Inflammatory macrophage treated with lipopolysaccharide for 4 hours (primary cell): Measurements from ENCODE around the gene GATAD2B.

Source experiments
- DNase-seq: peaks from one replicate; pipeline ENCODE4 v3.0.0-alpha.2; 2020

The GATAD2B gene

GRCh38 chr1:153827168-153827964 is 95.4 kb downstream of the GATAD2B start:
- no peak for DNase-seq

GRCh38 chr1:153818876-153819275 is 103.9 kb downstream of the GATAD2B start:
- no peak for DNase-seq

DNA sequence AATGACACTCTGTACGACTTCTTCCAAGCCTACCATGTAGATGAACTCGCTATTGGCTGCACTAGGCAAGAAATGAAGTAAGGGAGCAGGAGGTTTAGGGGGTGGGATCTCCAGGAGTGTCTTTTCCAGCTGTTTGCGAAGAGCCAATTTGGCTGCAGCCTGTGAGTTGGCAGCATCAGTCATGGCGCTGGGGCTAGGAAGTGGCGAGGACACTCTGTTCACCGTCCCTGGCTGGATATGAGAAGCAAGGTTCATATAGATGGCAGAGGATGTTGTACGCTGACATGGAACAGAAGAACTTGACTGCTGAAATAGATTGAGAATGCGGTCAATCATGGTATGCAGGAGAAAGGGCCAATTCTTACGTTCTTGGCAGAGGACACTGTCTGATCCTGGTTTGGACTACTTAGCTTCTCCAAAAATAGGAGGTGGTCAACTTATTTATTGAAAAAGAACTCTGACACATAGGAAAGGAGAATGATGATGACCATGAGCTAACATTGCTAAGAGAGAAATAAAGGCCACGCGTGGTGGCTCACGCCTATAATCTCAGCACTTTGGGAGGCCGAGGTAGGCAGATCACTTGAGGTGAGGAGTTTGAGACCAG is 106.4 kb downstream of the GATAD2B start:
- DNase-seq = no peak

GRCh38 chr1:153805886-153806719 is 116.7 kb downstream of the GATAD2B start:
- peak; percentile 48 for DNase-seq

GRCh38 chr1:153805042-153805745 is 117.6 kb downstream of the GATAD2B start:
- peak; percentile 98 for DNase-seq

DNA sequence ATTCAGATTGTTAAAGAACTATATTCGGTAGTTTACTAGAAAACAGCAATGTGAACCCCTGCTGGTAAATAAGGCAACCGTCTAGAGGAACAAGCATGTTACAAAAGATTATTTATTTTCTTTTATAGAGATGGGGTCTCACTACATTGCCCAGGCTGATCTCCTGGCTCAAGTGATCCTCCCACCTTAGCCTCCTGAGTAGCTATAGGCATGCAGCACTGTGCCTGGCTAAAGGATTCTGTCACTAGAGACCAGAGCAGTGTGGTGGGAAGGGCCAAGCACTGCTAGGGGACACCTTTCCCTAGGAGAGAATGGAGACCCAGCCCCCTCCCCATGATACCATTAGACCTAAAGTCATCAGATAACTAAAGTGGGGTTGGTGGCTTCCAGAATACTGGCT is 118.7 kb downstream of the GATAD2B start:
- DNase-seq = no peak

DNA sequence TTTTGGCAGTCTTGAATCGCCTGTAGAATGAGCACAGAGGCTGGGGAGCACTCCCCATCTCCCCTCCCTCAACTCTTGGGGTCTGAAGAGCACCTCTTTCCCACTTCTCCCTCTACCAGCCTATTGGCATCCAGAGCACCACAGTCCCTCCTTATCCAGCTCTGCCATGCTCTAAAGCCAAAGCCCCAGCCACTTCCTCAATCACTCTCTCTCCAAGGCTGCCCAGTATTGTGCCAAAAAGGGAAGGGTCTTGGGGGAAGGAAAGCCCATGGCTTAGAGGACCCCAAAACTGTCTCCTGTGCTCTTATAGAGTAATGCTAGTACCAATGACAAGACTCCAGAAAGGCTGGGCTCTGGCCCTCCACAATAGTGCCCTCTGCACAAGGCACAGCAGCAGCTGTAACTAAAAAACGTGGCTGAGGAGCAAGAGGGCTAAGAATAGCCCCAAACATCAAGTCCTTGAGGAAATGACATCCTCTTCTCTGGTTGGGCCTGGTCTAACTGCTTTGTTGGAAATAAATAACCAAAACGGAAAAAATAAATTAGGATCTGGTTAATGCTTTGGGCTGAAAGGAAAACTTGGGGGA is 119.2 kb downstream of the GATAD2B start:
- DNase-seq = no peak

GRCh38 chr1:153801786-153802697 is 120.7 kb downstream of the GATAD2B start:
- DNase-seq = no peak

GRCh38 chr1:153801028-153801625 is 121.6 kb downstream of the GATAD2B start:
- DNase-seq = no peak

DNA sequence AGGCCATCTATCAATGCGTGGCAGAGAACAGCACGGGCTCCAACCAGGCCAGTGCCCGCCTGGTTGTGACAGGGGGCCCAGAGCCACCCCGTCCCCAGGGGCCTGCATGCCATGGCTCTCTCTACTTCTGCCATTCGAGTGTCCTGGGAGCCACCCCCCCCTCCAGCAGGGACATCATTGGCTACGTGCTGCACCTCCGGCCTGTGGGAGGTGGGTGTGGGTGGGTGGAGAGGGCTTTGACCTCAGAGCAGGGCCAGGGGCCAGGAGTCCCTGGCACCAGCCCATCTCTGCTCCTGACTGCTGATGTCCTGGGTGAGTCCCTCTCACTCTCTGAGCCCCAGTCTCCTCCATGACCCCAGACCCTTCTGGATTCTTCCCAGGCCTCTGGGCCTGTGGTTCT is 122.3 kb downstream of the GATAD2B start:
- no peak for DNase-seq

DNA sequence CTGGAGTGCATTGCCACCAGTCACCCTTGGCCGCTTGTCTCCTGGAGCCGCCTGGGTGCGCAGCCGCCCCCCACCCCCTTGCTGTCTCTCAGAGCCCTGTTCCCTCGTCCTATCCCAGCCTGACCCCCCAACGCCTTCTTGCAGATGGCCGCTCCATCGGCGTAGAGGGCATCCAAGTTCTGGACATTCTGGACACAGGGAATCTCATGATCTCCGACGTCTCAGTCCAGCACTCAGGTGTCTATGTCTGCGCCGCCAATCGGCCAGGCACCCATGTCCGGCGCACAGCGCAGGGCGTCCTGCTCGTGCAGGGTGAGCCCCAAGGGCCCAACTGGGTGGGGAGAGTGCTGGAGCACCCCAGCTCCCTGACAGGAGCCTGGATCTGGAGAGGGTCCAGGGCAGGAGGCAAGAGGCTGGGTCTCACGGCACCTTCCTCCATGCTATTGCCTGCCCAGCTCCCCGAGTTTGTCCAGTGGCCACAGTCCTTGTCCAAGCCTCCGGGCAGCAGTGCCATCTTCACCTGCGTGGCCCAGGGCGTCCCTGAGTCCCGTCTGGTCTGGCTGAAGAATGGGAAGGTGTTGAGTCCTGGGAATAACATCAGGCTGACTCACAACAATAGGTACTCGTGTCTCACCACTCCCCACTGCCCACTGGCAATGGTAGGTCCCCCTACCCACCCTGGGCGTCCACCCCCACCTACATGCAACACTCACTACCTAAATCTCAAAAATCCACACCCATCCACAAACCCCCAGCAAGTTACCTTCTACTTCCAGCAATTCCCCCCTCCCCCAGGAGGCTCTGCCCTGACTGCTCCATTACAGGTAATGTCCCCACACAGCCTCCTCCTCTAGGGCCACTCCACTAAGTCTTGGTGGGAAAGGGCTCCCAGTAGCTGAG is 123.0 kb downstream of the GATAD2B start:
- DNase-seq = no peak

DNA sequence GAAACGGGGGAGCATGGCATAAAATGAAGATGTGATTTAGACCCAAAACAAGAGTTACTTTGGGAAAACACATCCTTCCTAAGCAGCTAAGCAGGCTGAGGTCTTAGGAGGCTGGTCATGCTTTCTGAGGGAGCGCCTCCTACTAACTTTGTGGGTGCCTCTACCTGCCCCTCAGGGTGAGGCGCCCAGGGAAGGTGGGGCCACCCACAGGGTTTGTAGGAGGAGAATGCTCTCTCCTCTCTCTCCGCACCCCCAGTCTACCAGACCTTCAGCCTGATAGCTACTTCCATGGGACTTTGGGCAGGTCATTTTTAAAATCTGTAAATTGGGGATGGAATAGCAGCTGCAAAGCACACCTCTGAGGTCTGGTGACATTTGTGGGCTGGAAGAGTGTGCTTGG is 123.8 kb downstream of the GATAD2B start:
- no peak for DNase-seq

DNA sequence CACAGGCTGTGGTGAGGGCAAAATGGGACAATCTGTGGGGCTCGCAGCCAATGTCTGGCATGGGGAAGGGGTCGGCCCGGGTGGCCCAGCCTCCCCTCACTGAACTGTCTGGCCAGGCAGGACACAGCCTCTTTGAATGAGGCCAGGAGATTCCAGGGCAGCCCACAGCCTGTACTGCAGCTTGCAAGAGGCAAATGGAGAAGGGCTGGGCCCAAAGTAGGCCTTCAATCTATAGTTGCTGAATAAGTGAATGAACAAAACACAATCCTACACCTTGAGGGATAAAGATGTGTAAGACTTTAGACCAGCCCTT is 124.3 kb downstream of the GATAD2B start:
- no peak for DNase-seq

GRCh38 chr1:153796786-153797659 is 125.7 kb downstream of the GATAD2B start:
- DNase-seq = peak; percentile 62

- DNase-seq = no peak
Observed at GRCh38 chr1:153795934-153796785, 126.6 kb downstream of the GATAD2B start.

DNA sequence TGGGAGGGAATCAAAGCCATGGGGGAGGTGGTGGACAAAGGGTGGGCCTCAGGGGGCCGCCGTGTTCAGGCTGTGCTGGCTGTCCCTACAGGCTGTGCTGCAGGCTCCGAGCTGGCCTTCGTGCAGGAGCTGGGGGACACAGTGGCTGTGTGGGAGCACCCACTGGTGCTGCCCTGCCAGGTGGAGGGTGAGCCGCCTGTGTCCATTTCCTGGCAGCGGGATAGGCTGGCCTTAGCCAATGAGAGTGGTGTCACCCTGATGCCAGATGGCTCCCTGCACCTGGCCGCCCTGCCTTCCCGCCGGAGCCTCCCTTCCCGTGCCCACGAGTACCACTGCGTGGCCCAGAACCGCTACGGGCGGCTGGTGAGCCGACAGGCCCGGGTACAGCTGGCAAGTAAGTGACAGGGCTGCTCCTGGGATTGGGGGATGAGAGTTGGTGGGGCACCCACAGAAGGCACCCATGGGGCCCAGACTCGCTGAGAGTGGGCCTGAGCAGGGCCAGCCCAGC is 127.4 kb downstream of the GATAD2B start:
- DNase-seq = no peak

DNA sequence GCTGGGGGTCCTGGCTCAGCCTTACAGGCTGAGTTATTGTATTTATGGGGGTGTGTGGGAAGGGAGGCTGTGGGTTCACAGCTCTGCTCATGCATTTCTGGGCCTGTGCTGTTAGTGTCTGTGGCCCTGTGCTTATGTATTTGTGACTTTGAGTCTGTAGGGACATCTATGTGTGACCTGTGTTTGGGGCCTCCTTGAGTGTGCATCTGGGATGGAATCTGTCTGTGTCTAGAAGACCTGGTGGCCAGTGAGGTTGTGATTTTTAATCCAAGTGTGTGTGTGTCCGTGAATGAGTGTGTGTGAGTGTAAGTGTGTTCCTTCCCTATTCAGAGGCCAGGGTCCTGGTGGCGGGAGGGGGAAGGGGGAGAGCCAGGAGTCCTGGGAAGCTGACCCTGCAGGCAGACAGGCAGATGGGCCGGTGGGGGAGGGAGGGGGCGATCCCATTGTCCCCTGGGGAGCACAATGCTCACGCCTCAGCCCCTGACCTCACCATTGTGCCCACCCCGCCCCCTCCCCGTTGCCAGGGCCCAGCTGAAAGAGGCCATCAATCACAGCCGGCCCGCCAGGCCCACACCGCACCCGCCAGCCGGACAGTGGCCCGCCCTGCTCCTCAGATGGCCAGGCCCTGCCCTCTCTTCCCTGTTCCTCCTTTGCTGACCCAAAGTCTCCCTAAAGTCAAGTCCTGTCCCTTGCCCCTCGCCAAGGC is 128.0 kb downstream of the GATAD2B start:
- no peak for DNase-seq
